COLO668 (cell line): ENCODE results near the gene GNB1.

Experiments
- DNase-seq: peaks from one replicate; lab custom pipeline; 2025; ENCODE audit not compliant: unreplicated experiment; lab: John Stamatoyannopoulos, UW

GNB1 gene

GRCh38 chr1:1768249-1768992 lies 122.5 kb downstream of the GNB1 start:
- no peak for DNase-seq

GRCh38 chr1:1764876-1765470 lies 125.9 kb downstream of the GNB1 start:
- no peak for DNase-seq

GRCh38 chr1:1763657-1764621 lies 126.9 kb downstream of the GNB1 start:
- DNase-seq: no peak

GRCh38 chr1:1761504-1762376 lies 129.1 kb downstream of the GNB1 start:
- no peak for DNase-seq

GRCh38 chr1:1760715-1761114 lies 130.2 kb downstream of the GNB1 start:
- DNase-seq: no peak

GRCh38 chr1:1760345-1760650 lies 130.6 kb downstream of the GNB1 start:
- no peak for DNase-seq

- peak; percentile 87 for DNase-seq
Measured at GRCh38 chr1:1759456-1760344, 131.2 kb downstream of the GNB1 start.

GRCh38 chr1:1758692-1759455 lies 132.0 kb downstream of the GNB1 start:
- DNase-seq: peak; percentile 98

GRCh38 chr1:1758059-1758621 lies 132.7 kb downstream of the GNB1 start:
- DNase-seq: no peak

GRCh38 chr1:1757422-1758058 lies 133.3 kb downstream of the GNB1 start:
- no peak for DNase-seq

GRCh38 chr1:1756661-1757421 lies 134.0 kb downstream of the GNB1 start:
- DNase-seq: no peak

- no peak for DNase-seq
Measured at GRCh38 chr1:1755852-1756251, 135.0 kb downstream of the GNB1 start.

- DNase-seq: no peak
Measured at GRCh38 chr1:1755426-1755825, 135.5 kb downstream of the GNB1 start.

- DNase-seq: no peak
Measured at GRCh38 chr1:1754051-1754815, 136.7 kb downstream of the GNB1 start.

- no peak for DNase-seq
Measured at GRCh38 chr1:1753607-1754005, 137.3 kb downstream of the GNB1 start.

GRCh38 chr1:1752636-1753606 lies 138.0 kb downstream of the GNB1 start:
- DNase-seq: no peak
